Measurements from ENCODE around the gene AKAP13. TPM values are rescaled to one million over a fixed set of nuclear protein-coding genes. Genes with fewer than 3 reads are reported as not detected.

AKAP13 gene
- total and polyA plus RNA-seq, 2 of the 13 experiments (the other 11 are each of a cell fraction or from before 2014, with no cell fraction given): 6.7 to 27.1 TPM

GRCh38 chr15:85757073-85757938, 376.9 kb downstream of the AKAP13 start:
- intact Hi-C loops (cut with micrococcal nuclease; ENCODE audit: unreplicated experiment) (no loop called here), in situ Hi-C loops (cut with HindIII; ENCODE audit: extremely low pct_ligation_motif_present, low pct_unique_long_range_greater_than_20kb) (no loop called here)
- H3K79me2 ChIP-seq (ENCODE audit: insufficient read depth, low read length): no peaks in the 10 kb centered on the region
- ChIA-PET CTCF (ENCODE audit: low intra/inter-chr PET ratio, low total read pairs) (no interaction called here), POLR2A (no interaction called here)
- no peaks in the 10 kb centered on the region for H3K9me3 ChIP-seq (ENCODE audit: low read length)
- no peaks in the 10 kb centered on the region for H3K4me1 ChIP-seq (ENCODE audit: insufficient read depth, low read length)
- no TSS peak for BruUV-seq (replicated peaks)
- no peak for FAIRE-seq
- TF ChIP-seq ZNF367 (CRISPR knock-in tag; IDR thresholded peaks at IDR 0.05; ENCODE audit: borderline replicate concordance): no peak
- peak; percentile 85 for TF ChIP-seq HNRNPK (IDR thresholded peaks at IDR 0.05; ENCODE audit: low read depth, low read length, poor library complexity, severe bottlenecking)
- TF ChIP-seq KLF13 (CRISPR knock-in tag; IDR thresholded peaks at IDR 0.05): no peak
- TF ChIP-seq PCBP2 (optimal IDR thresholded peaks at IDR 0.05; ENCODE audit: low read depth, low read length, poor library complexity, severe bottlenecking): peak; percentile 80
- no peak for TF ChIP-seq TFE3 (CRISPR knock-in tag; IDR thresholded peaks at IDR 0.05)
- no peak for TF ChIP-seq YEATS2 (CRISPR knock-in tag; IDR thresholded peaks at IDR 0.05; ENCODE audit: borderline replicate concordance)
- no peak for ATAC-seq
- DNase-seq (ENCODE audit: low spot score): no peak
- H3K36me3 ChIP-seq (replicated peaks in 1 of 2; ENCODE audit: control insufficient read depth in 1 of 2, insufficient read depth in 2 of 2, low read length in 2 of 2): peaks cover 4 to 12% of the 10 kb centered on the region in 2 experiments; a peak in 1 of 5 replicates
- H2AFZ ChIP-seq (ENCODE audit: low read length): no peak overlapping the region
- H3K27ac ChIP-seq (ENCODE audit: extremely low read length, insufficient read depth, low read length): no peak overlapping the region
- H3K9ac ChIP-seq (ENCODE audit: insufficient read depth, low read depth, low read length): no peak overlapping the region
- no peaks in the 10 kb centered on the region for H3K27me3 ChIP-seq (ENCODE audit: control insufficient read depth in 1 of 2, insufficient read depth in 2 of 2, low read length in 2 of 2)
- H4K20me1 ChIP-seq (ENCODE audit: insufficient read depth, low read length): no peaks in the 10 kb centered on the region
- H3K4me3 ChIP-seq (replicated peaks in 1 of 3; ENCODE audit: insufficient read depth in 1 of 3, low read depth in 2 of 3, low read length in 3 of 3): no peak overlapping the region
- WGBS (ENCODE audit: low lambda C conversion rate): 87% methylated on average over 6 of the region's 13 CpGs
- H3K4me2 ChIP-seq (ENCODE audit: low read depth, low read length): no peak overlapping the region
